ENCODE results near the gene CLEC2B.
"Not testable (repeated sequence)": the region's sequence is repeated elsewhere in the genome, so short reads cannot be mapped to it uniquely, and the experiment has no call there.

CLEC2B gene

GRCh38 chr12:9881988-9882387 is 12.8 kb upstream of the CLEC2B start:
- peaks cover 9% of the 10 kb centered on the region for H3K4me1 Mint-ChIP-seq (ENCODE audit: low read depth)
- no peak overlapping the region for H3K27ac Mint-ChIP-seq
- no peak for DNase-seq
- H3K27me3 Mint-ChIP-seq: no peaks in the 10 kb centered on the region
- H3K4me3 Mint-ChIP-seq: no peak overlapping the region
- H3K9me3 Mint-ChIP-seq: no peaks in the 10 kb centered on the region
- no peaks in the 10 kb centered on the region for H3K36me3 Mint-ChIP-seq (ENCODE audit: low read depth)

GRCh38 chr12:9881246-9881645 is 12.1 kb upstream of the CLEC2B start, which contains the start of gene KLRF2:
TSS of gene KLRF2 (plus strand) at chr12:9881489. CDS start at chr12:9881596, 107 bp downstream.
- Mint-ChIP-seq H3K27ac (no peak within 1 kb of the TSS), H3K4me1 (ENCODE audit: low read depth) (peaks cover 9% of the 10 kb centered on the region), H3K4me3 (no peak within 1 kb of the TSS), H3K27me3 (no peaks in the 10 kb centered on the region), H3K36me3 (ENCODE audit: low read depth) (no peaks in the 10 kb centered on the region), H3K9me3 (no peaks in the 10 kb centered on the region)
- DNase-seq: no peak

GRCh38 chr12:9880532-9881078 is 11.5 kb upstream of the CLEC2B start:
- no peaks in the 10 kb centered on the region for H3K27me3 Mint-ChIP-seq
- no peaks in the 10 kb centered on the region for H3K36me3 Mint-ChIP-seq (ENCODE audit: low read depth)
- peaks cover 9% of the 10 kb centered on the region for H3K4me1 Mint-ChIP-seq (ENCODE audit: low read depth)
- H3K9me3 Mint-ChIP-seq: no peaks in the 10 kb centered on the region
- no peak overlapping the region for H3K27ac Mint-ChIP-seq
- H3K4me3 Mint-ChIP-seq: no peak overlapping the region
- no peak for DNase-seq

GRCh38 chr12:9876120-9876519 is 7.0 kb upstream of the CLEC2B start:
- H3K4me3 Mint-ChIP-seq; H3K9me3 Mint-ChIP-seq; H3K27ac Mint-ChIP-seq; H3K36me3 Mint-ChIP-seq (ENCODE audit: low read depth); H3K27me3 Mint-ChIP-seq; DNase-seq: not testable (repeated sequence)
- peaks cover 16% of the 10 kb centered on the region for H3K4me1 Mint-ChIP-seq (ENCODE audit: low read depth)

- Mint-ChIP-seq H3K27ac (no peak overlapping the region), H3K4me1 (ENCODE audit: low read depth) (peaks cover 23% of the 10 kb centered on the region), H3K27me3 (no peaks in the 10 kb centered on the region), H3K9me3 (no peaks in the 10 kb centered on the region), H3K4me3 (no peak overlapping the region), H3K36me3 (ENCODE audit: low read depth) (peaks cover 8% of the 10 kb centered on the region)
- DNase-seq: no peak
Measured at GRCh38 chr12:9872742-9873141, 3.6 kb upstream of the CLEC2B start.

- peaks cover 23% of the 10 kb centered on the region for H3K4me1 Mint-ChIP-seq (ENCODE audit: low read depth)
- H3K27ac Mint-ChIP-seq: no peak overlapping the region
Measured at GRCh38 chr12:9872162-9872561, 3.0 kb upstream of the CLEC2B start.

GRCh38 chr12:9870286-9870866 is 1.2 kb upstream of the CLEC2B start:
- no peaks in the 10 kb centered on the region for H3K9me3 Mint-ChIP-seq
- H3K4me3 Mint-ChIP-seq: peak overlapping the region; percentile 88
- H3K27me3 Mint-ChIP-seq: no peaks in the 10 kb centered on the region
- DNase-seq: no peak
- peaks cover 11% of the 10 kb centered on the region for H3K36me3 Mint-ChIP-seq (ENCODE audit: low read depth)
- H3K27ac Mint-ChIP-seq: peak overlapping the region; percentile 99
- H3K4me1 Mint-ChIP-seq (ENCODE audit: low read depth): peaks cover 33% of the 10 kb centered on the region

More at GRCh38 chr12:9872162-9872561, 3.0 kb upstream of the CLEC2B start:
- no peaks in the 10 kb centered on the region for H3K27me3 Mint-ChIP-seq
- H3K4me3 Mint-ChIP-seq: no peak overlapping the region
- no peak for DNase-seq
- H3K9me3 Mint-ChIP-seq: no peaks in the 10 kb centered on the region
- peaks cover 8% of the 10 kb centered on the region for H3K36me3 Mint-ChIP-seq (ENCODE audit: low read depth)

GRCh38 chr12:9868951-9869306 is 225 bp downstream of the CLEC2B start:
- DNase-seq: no peak
- H3K27ac Mint-ChIP-seq: peak overlapping the region; percentile 99
- H3K9me3 Mint-ChIP-seq: no peaks in the 10 kb centered on the region
- H3K4me1 Mint-ChIP-seq (ENCODE audit: low read depth): peaks cover 43% of the 10 kb centered on the region
- H3K36me3 Mint-ChIP-seq (ENCODE audit: low read depth): peaks cover 14% of the 10 kb centered on the region
- H3K27me3 Mint-ChIP-seq: no peaks in the 10 kb centered on the region
- H3K4me3 Mint-ChIP-seq: peak overlapping the region; percentile 88

GRCh38 chr12:9868311-9868801 is 798 bp downstream of the CLEC2B start:
- peak overlapping the region; percentile 99 for H3K27ac Mint-ChIP-seq
- peak overlapping the region; percentile 88 for H3K4me3 Mint-ChIP-seq
- no peaks in the 10 kb centered on the region for H3K9me3 Mint-ChIP-seq
- H3K27me3 Mint-ChIP-seq: no peaks in the 10 kb centered on the region
- peaks cover 48% of the 10 kb centered on the region for H3K4me1 Mint-ChIP-seq (ENCODE audit: low read depth)
- DNase-seq: no peak
- peaks cover 19% of the 10 kb centered on the region for H3K36me3 Mint-ChIP-seq (ENCODE audit: low read depth)

- Mint-ChIP-seq H3K4me3 (peak overlapping the region; percentile 82), H3K27me3 (no peaks in the 10 kb centered on the region), H3K9me3 (no peaks in the 10 kb centered on the region), H3K36me3 (ENCODE audit: low read depth) (peaks cover 27% of the 10 kb centered on the region), H3K4me1 (ENCODE audit: low read depth) (peaks cover 54% of the 10 kb centered on the region), H3K27ac (peak overlapping the region; percentile 94)
- DNase-seq: no peak
Measured at GRCh38 chr12:9867531-9867930, 1.6 kb downstream of the CLEC2B start.

GRCh38 chr12:9866860-9867269 is 2.3 kb downstream of the CLEC2B start:
- H3K36me3 Mint-ChIP-seq (ENCODE audit: low read depth): peaks cover 28% of the 10 kb centered on the region
- H3K27ac Mint-ChIP-seq: peak overlapping the region; percentile 94
- H3K4me1 Mint-ChIP-seq (ENCODE audit: low read depth): peaks cover 55% of the 10 kb centered on the region
- no peaks in the 10 kb centered on the region for H3K27me3 Mint-ChIP-seq
- no peak for DNase-seq
- no peaks in the 10 kb centered on the region for H3K9me3 Mint-ChIP-seq
- peak overlapping the region; percentile 82 for H3K4me3 Mint-ChIP-seq

GRCh38 chr12:9864913-9865675 is 4.1 kb downstream of the CLEC2B start:
- Mint-ChIP-seq H3K36me3 (ENCODE audit: low read depth) (peaks cover 32% of the 10 kb centered on the region), H3K27ac (peak overlapping the region; percentile 89), H3K4me1 (ENCODE audit: low read depth) (peaks cover 56% of the 10 kb centered on the region), H3K27me3 (no peaks in the 10 kb centered on the region), H3K4me3 (peak overlapping the region; percentile 75), H3K9me3 (no peaks in the 10 kb centered on the region)
- DNase-seq: peak; percentile 45

GRCh38 chr12:9858135-9858534 is 11.0 kb downstream of the CLEC2B start:
- Mint-ChIP-seq H3K36me3 (ENCODE audit: low read depth) (peaks cover 58% of the 10 kb centered on the region), H3K4me3 (no peak overlapping the region), H3K4me1 (ENCODE audit: low read depth) (peaks cover 65% of the 10 kb centered on the region), H3K9me3 (no peaks in the 10 kb centered on the region), H3K27me3 (no peaks in the 10 kb centered on the region), H3K27ac (no peak overlapping the region)
- no peak for DNase-seq

- H3K36me3 Mint-ChIP-seq (ENCODE audit: low read depth): peaks cover 62% of the 10 kb centered on the region
- no peak for DNase-seq
- H3K27ac Mint-ChIP-seq: no peak overlapping the region
- H3K4me1 Mint-ChIP-seq (ENCODE audit: low read depth): peaks cover 64% of the 10 kb centered on the region
- no peaks in the 10 kb centered on the region for H3K9me3 Mint-ChIP-seq
- H3K27me3 Mint-ChIP-seq: no peaks in the 10 kb centered on the region
- no peak overlapping the region for H3K4me3 Mint-ChIP-seq
Measured at GRCh38 chr12:9856894-9857293, 12.3 kb downstream of the CLEC2B start.

GRCh38 chr12:9856151-9856550 is 13.0 kb downstream of the CLEC2B start:
- no peak for DNase-seq
- H3K27ac Mint-ChIP-seq: no peak overlapping the region
- no peaks in the 10 kb centered on the region for H3K9me3 Mint-ChIP-seq
- peaks cover 58% of the 10 kb centered on the region for H3K4me1 Mint-ChIP-seq (ENCODE audit: low read depth)
- H3K36me3 Mint-ChIP-seq (ENCODE audit: low read depth): peaks cover 67% of the 10 kb centered on the region
- no peak overlapping the region for H3K4me3 Mint-ChIP-seq
- H3K27me3 Mint-ChIP-seq: no peaks in the 10 kb centered on the region
